Gastroesophageal sphincter (tissue), 4 donors: Measurements from ENCODE around the gene KIR3DL3. TPM values are rescaled to one million over a fixed set of nuclear protein-coding genes. Genes with fewer than 3 reads are reported as not detected.
"Not testable (repeated sequence)": the region's sequence is repeated elsewhere in the genome, so short reads cannot be mapped to it uniquely, and the experiment has no call there.

Experiments
- ATAC-seq: fragments of 150-250 bp; one replicate; pipeline ENCODE4 v1.9.1; 2016; ENCODE audit warnings: mild to moderate bottlenecking, moderate library complexity
- H3K27ac ChIP-seq, 4 donors: fragments of 200-600 bp; sonication (generic) in 3 of 4; 1 replicate in 3 of 4; 2 replicates in 1 of 4; pipeline ENCODE4 v1.5.1; 2016 to 2019
- H3K27me3 ChIP-seq: fragments of 200-600 bp; sonication (generic); one replicate; pipeline ENCODE4 v1.5.1; 2019
- H3K36me3 ChIP-seq, 2 donors: fragments of 200-600 bp; sonication (generic); one replicate each; pipeline ENCODE4 v1.5.1; 2019; ENCODE audit warnings: control low read depth in 1 of 2
- H3K4me1 ChIP-seq, 3 donors: fragments of 200-600 bp; sonication (generic); 1 replicate in 2 of 3; 2 replicates in 1 of 3; pipeline ENCODE4 v1.5.1; 2016 to 2019; ENCODE audit warnings: control low read depth in 2 of 3
- H3K4me3 ChIP-seq, 2 donors: fragments of 200-600 bp; sonication (generic); one replicate each; pipeline ENCODE4 v1.5.1; 2019; ENCODE audit warnings: mild to moderate bottlenecking in 1 of 2, moderate library complexity in 1 of 2
- H3K9me3 ChIP-seq, 3 donors: fragments of 200-600 bp; sonication (generic); one replicate each; pipeline ENCODE4 v1.5.1; 2017 to 2019; ENCODE audit warnings: control low read depth in 2 of 3
- WGBS, 2 donors: methylation state at CpG; one replicate each; pipeline ENCODE4 v1.1.5; 2018; ENCODE audit warnings: low coverage in 1 of 2; 5-methylcytosine and 5-hydroxymethylcytosine counted together
- small RNA-seq, 4 donors: library from RNA; depleted of rRNA; stranded (forward); fragments of <200 nt; gene quantifications; one replicate each; pipeline ENCODE3, GENCODE V24; 2016
- total RNA-seq, 4 donors: library from RNA; depleted of rRNA; stranded (reverse); fragments of >200 nt; gene quantifications; one replicate each; pipeline ENCODE4 v1.1.0, GENCODE V29; 2016

Gene KIR3DL3
- total RNA-seq, 4 donors from 2014 or later, result not detected

GRCh38 chr19:54769646-54770045 lies 45.4 kb downstream of the KIR3DL3 start, which contains the start of gene KIR2DL1:
TSS of gene KIR2DL1 (plus strand) at chr19:54769793. CDS start at chr19:54769851, 58 bp downstream.
- not testable (repeated sequence) for H3K27me3 ChIP-seq, H3K27ac ChIP-seq, H3K36me3 ChIP-seq, ATAC-seq, H3K4me1 ChIP-seq, H3K4me3 ChIP-seq
- WGBS, 2 donors, result 92% methylated on average over 6 of the region's 15 CpGs; no CpG with 5 or more reads in 1 of the 2 donors
- peaks cover 0 to 12% (median 0%) of the 10 kb centered on the region in 3 donors for H3K9me3 ChIP-seq

GRCh38 chr19:54770511-54770910 lies 46.3 kb downstream of the KIR3DL3 start:
- H3K36me3 ChIP-seq, H3K9me3 ChIP-seq, H3K4me3 ChIP-seq, H3K27me3 ChIP-seq, H3K4me1 ChIP-seq, H3K27ac ChIP-seq, ATAC-seq: not testable (repeated sequence)
- WGBS, 2 donors, result 71 to 78% methylated on average over 2 to 3 of the region's 4 CpGs

GRCh38 chr19:54771018-54771960 lies 47.0 kb downstream of the KIR3DL3 start:
- not testable (repeated sequence) for H3K27ac ChIP-seq, ATAC-seq, H3K27me3 ChIP-seq, H3K9me3 ChIP-seq, H3K4me3 ChIP-seq, H3K4me1 ChIP-seq, H3K36me3 ChIP-seq
- WGBS, 2 donors, result 76 to 80% methylated on average over 8 to 9 of the region's 15 CpGs

GRCh38 chr19:54772666-54773065 lies 48.4 kb downstream of the KIR3DL3 start:
- not testable (repeated sequence) for H3K4me3 ChIP-seq, ATAC-seq, H3K9me3 ChIP-seq, H3K36me3 ChIP-seq, H3K27ac ChIP-seq, H3K27me3 ChIP-seq, H3K4me1 ChIP-seq
- 34% methylated on average over 2 of the region's 2 CpGs; no CpG with 5 or more reads in 1 of the 2 donors for WGBS, 2 donors

- not testable (repeated sequence) for H3K4me3 ChIP-seq, H3K4me1 ChIP-seq, ATAC-seq, H3K27me3 ChIP-seq, H3K36me3 ChIP-seq, H3K27ac ChIP-seq, H3K9me3 ChIP-seq
- 73 to 78% methylated on average over 7 to 8 of the region's 12 CpGs for WGBS, 2 donors
Measured at GRCh38 chr19:54775095-54775815, 51.0 kb downstream of the KIR3DL3 start.

- H3K4me1 ChIP-seq, H3K4me3 ChIP-seq, ATAC-seq, H3K27me3 ChIP-seq, H3K9me3 ChIP-seq, H3K36me3 ChIP-seq, H3K27ac ChIP-seq: not testable (repeated sequence)
- WGBS, 2 donors, result 60 to 89% methylated on average over 7 to 8 of the region's 8 CpGs
Measured at GRCh38 chr19:54775830-54776229, 51.6 kb downstream of the KIR3DL3 start.

- H3K4me3 ChIP-seq, result not testable (repeated sequence)
- WGBS, 2 donors, result 34 to 68% methylated on average over 2 of the region's 4 CpGs
Measured at GRCh38 chr19:54777851-54778250, 53.6 kb downstream of the KIR3DL3 start.

GRCh38 chr19:54778896-54779295 lies 54.7 kb downstream of the KIR3DL3 start:
- not testable (repeated sequence) for ATAC-seq, H3K9me3 ChIP-seq, H3K4me1 ChIP-seq, H3K27me3 ChIP-seq, H3K27ac ChIP-seq, H3K4me3 ChIP-seq, H3K36me3 ChIP-seq
- 67 to 70% methylated on average over 4 to 7 of the region's 7 CpGs for WGBS, 2 donors

More at GRCh38 chr19:54777851-54778250, 53.6 kb downstream of the KIR3DL3 start:
- H3K27me3 ChIP-seq, H3K27ac ChIP-seq, H3K36me3 ChIP-seq, H3K4me1 ChIP-seq, H3K9me3 ChIP-seq, ATAC-seq: not testable (repeated sequence)

GRCh38 chr19:54782916-54783315 lies 58.7 kb downstream of the KIR3DL3 start:
- not testable (repeated sequence) for H3K9me3 ChIP-seq, H3K27ac ChIP-seq, H3K36me3 ChIP-seq, H3K4me3 ChIP-seq, ATAC-seq, H3K4me1 ChIP-seq
- 53 to 86% methylated on average over 2 to 3 of the region's 4 CpGs for WGBS, 2 donors
- H3K27me3 ChIP-seq, result peaks cover 13% of the 10 kb centered on the region

Small RNAs within 50 kb of the gene (small RNA-seq; reads per million reads assigned to genes)
- gene AC245128.2, result 0 reads per million in 4 donors
- 0 reads per million in 4 donors for gene KIR3DP1

Other genes starting within 250 kb of the KIR3DL3 start
- not detected for gene LAIR2, start 221.6 kb upstream of the KIR3DL3 start, total RNA-seq
- gene LILRA2, start 150.7 kb upstream of the KIR3DL3 start, total RNA-seq, result 1 to 10 TPM in 2 of 4 donors, under 1 TPM in 2; 0.47 to 2.4 (median 1.5) TPM
- gene LILRA1, start 130.8 kb upstream of the KIR3DL3 start, total RNA-seq, result under 1 TPM in 2 of 4 donors, not detected in 2; 0.85 to 0.94 TPM
- gene LILRB1, start 94.0 kb upstream of the KIR3DL3 start, total RNA-seq, result 1 to 10 TPM in 2 of 4 donors, under 1 TPM in 2; 0.79 to 3.4 (median 1.2) TPM
- 10 to 100 TPM in 1 of 4 donors, 1 to 10 TPM in 2, under 1 TPM in 1; 0.77 to 14.3 (median 2.5) TPM for gene LILRB4, start 61.5 kb upstream of the KIR3DL3 start, total RNA-seq
- under 1 TPM in 1 of 4 donors, not detected in 3; 0.25 TPM for gene KIR2DL3, start 14.1 kb downstream of the KIR3DL3 start, total RNA-seq
- not detected for gene KIR2DL1, start 45.4 kb downstream of the KIR3DL3 start, total RNA-seq
- not detected for gene KIR2DL4, start 79.2 kb downstream of the KIR3DL3 start, total RNA-seq
- gene KIR3DL1, start 92.0 kb downstream of the KIR3DL3 start, total RNA-seq, result under 1 TPM in 1 of 4 donors, not detected in 3; 0.39 TPM
- gene KIR2DS4, start 108.2 kb downstream of the KIR3DL3 start, total RNA-seq, result not detected
- gene KIR3DL2, start 126.0 kb downstream of the KIR3DL3 start, total RNA-seq, result not detected
- gene FCAR, start 149.8 kb downstream of the KIR3DL3 start, total RNA-seq, result 1 to 10 TPM in 2 of 4 donors, not detected in 2; 2.7 to 4.9 TPM
- gene NCR1, start 181.7 kb downstream of the KIR3DL3 start, total RNA-seq, result not detected
- not detected for gene NLRP7, start 223.1 kb downstream of the KIR3DL3 start, total RNA-seq
- 1 to 10 TPM in 1 of 4 donors, under 1 TPM in 1, not detected in 2; 0.15 to 1.1 TPM for gene NLRP2, start 241.9 kb downstream of the KIR3DL3 start, total RNA-seq